AG04449 (cell line): ENCODE data around the gene MARK1.

Experiments used
- CTCF ChIA-PET: fragments of 350-600 bp; formaldehyde crosslinking; extraction: SDS; loops from one replicate; lab custom pipeline; 2021; ENCODE audit warnings: antibody characterized with exemption; lab: Yijun Ruan, JAX
- POLR2A ChIA-PET: fragments of 400-600, 350-600 bp; formaldehyde crosslinking; extraction: SDS; loops from one replicate; lab custom pipeline; 2020; ENCODE audit warnings: antibody characterized with exemption, inconsistent platforms; lab: Yijun Ruan, JAX
- DNase-seq: peaks from one replicate; pipeline ENCODE4 v3.0.0-alpha.2; 2010; ENCODE audit warnings: low read depth, low spot score
- H3K4me3 ChIP-seq: 2 replicates; pipeline ENCODE4 v1.5.1; 2011; ENCODE audit warnings: low read depth, mild to moderate bottlenecking, control low read depth, low read length
- CTCF ChIP-seq: IDR thresholded peaks from one replicate; pipeline ENCODE4 v1.5.1; 2011; ENCODE audit warnings: mild to moderate bottlenecking, moderate library complexity, low read length, control low read depth, inconsistent platforms; ENCODE audit not compliant: insufficient read depth; ENCODE audit errors: missing control alignments

Gene MARK1

GRCh38 chr1:220563564-220563963 lies 35.6 kb downstream of the MARK1 start:
- POLR2A ChIA-PET = no interaction called here
- DNase-seq = no peak
- no peak overlapping the region for H3K4me3 ChIP-seq
- no peak for TF ChIP-seq CTCF
- CTCF ChIA-PET = no interaction called here

GRCh38 chr1:220564216-220564615 lies 36.3 kb downstream of the MARK1 start:
- POLR2A ChIA-PET = no interaction called here
- H3K4me3 ChIP-seq = no peak overlapping the region
- TF ChIP-seq CTCF = no peak
- no peak for DNase-seq
- CTCF ChIA-PET = no interaction called here

- no peak for DNase-seq
- POLR2A ChIA-PET = no interaction called here
Measured at GRCh38 chr1:220565670-220566069, 37.7 kb downstream of the MARK1 start.

GRCh38 chr1:220566869-220567268 lies 38.9 kb downstream of the MARK1 start:
- TF ChIP-seq CTCF = no peak
- H3K4me3 ChIP-seq = no peak overlapping the region
- ChIA-PET CTCF (no interaction called here), POLR2A (no interaction called here)
- DNase-seq = no peak

More at GRCh38 chr1:220565670-220566069, 37.7 kb downstream of the MARK1 start:
- no peak overlapping the region for H3K4me3 ChIP-seq
- TF ChIP-seq CTCF = no peak
- CTCF ChIA-PET = no interaction called here

GRCh38 chr1:220572416-220572815 lies 44.5 kb downstream of the MARK1 start:
- TF ChIP-seq CTCF = no peak
- H3K4me3 ChIP-seq = no peak overlapping the region
- CTCF ChIA-PET = no interaction called here
- no peak for DNase-seq
- POLR2A ChIA-PET = no interaction called here

- no peak overlapping the region for H3K4me3 ChIP-seq
- DNase-seq = no peak
- CTCF ChIA-PET = no interaction called here
- TF ChIP-seq CTCF = no peak
- POLR2A ChIA-PET = no interaction called here
Measured at GRCh38 chr1:220573836-220574235, 45.9 kb downstream of the MARK1 start.
